CD4-positive, alpha-beta T cell (primary cell): ENCODE data around the gene GLRA3. TPM values are rescaled to one million over a fixed set of nuclear protein-coding genes. Genes with fewer than 3 reads are reported as not detected.

Source experiments
- ATAC-seq: fragments of 200-7000 bp; cut with Tn5 transposase; one replicate; pipeline ENCODE4 v1.10.0; 2022; ENCODE audit warnings: mild to moderate bottlenecking; ENCODE audit not compliant: poor library complexity
- CTCF ChIA-PET: fragments of 350-600 bp; sonication (Branson Sonifier 250); formaldehyde crosslinking; loops from one replicate; lab custom pipeline; 2021; ENCODE audit warnings: antibody characterized with exemption, inconsistent platforms; lab: Charles Lee
- POLR2A ChIA-PET: fragments of 350-600 bp; sonication (Branson Sonifier 250); formaldehyde crosslinking; loops from one replicate; lab custom pipeline; 2021; ENCODE audit warnings: antibody characterized with exemption, inconsistent platforms; lab: Charles Lee
- DNase-seq, 14 experiments: peaks; one replicate each; pipeline ENCODE4 v3.0.0-alpha.2; 2013 to 2020; ENCODE audit warnings: mixed read lengths in 2 of 14
- H3K27ac ChIP-seq, 2 donors: one replicate each; pipeline versions ENCODE4 v1.5.1 to v1.7.0; 2013; ENCODE audit warnings: low read length in 2 of 2, low read depth in 1 of 2, mild to moderate bottlenecking in 1 of 2
- H3K27me3 ChIP-seq, 2 experiments: 1 replicate in 1 of 2; 2 replicates in 1 of 2; pipeline versions ENCODE4 v1.6.1 to v1.7.0; 2013; ENCODE audit warnings: low read length in 2 of 2, control low read depth in 1 of 2, mild to moderate bottlenecking in 1 of 2, moderate library complexity in 1 of 2; ENCODE audit not compliant: insufficient read depth in 2 of 2, control insufficient read depth in 1 of 2
- H3K36me3 ChIP-seq: one replicate; pipeline ENCODE4 v1.6.1; 2013; ENCODE audit warnings: low read length, control low read depth; ENCODE audit not compliant: insufficient read depth
- H3K4me1 ChIP-seq: one replicate; pipeline ENCODE4 v1.6.1; 2013; ENCODE audit warnings: low read length, control low read depth; ENCODE audit not compliant: insufficient read depth
- H3K4me3 ChIP-seq: one replicate; pipeline ENCODE4 v1.5.1; 2013; ENCODE audit warnings: mild to moderate bottlenecking, low read length, moderate library complexity
- H3K9me3 ChIP-seq, 2 experiments: 1 replicate in 1 of 2; 2 replicates in 1 of 2; pipeline versions ENCODE4 v1.6.1 to v1.7.0; 2013; ENCODE audit warnings: low read length in 2 of 2, mild to moderate bottlenecking in 2 of 2, control low read depth in 1 of 2, moderate library complexity in 1 of 2; ENCODE audit not compliant: control insufficient read depth in 1 of 2, insufficient read depth in 1 of 2
- H3K27ac Mint-ChIP-seq: one replicate; pipeline ENCODE4 v1.8.0; 2020; ENCODE audit warnings: mixed read lengths
- H3K27me3 Mint-ChIP-seq: one replicate; pipeline ENCODE4 v1.8.0; 2021; ENCODE audit warnings: mixed read lengths
- H3K36me3 Mint-ChIP-seq: one replicate; pipeline ENCODE4 v1.8.0; 2021; ENCODE audit warnings: low read depth, mixed read lengths
- H3K4me1 Mint-ChIP-seq: one replicate; pipeline ENCODE4 v1.8.0; 2021; ENCODE audit warnings: low read depth, mixed read lengths
- H3K4me3 Mint-ChIP-seq: one replicate; pipeline ENCODE4 v1.8.0; 2020; ENCODE audit warnings: mild to moderate bottlenecking, mixed read lengths
- H3K9me3 Mint-ChIP-seq: one replicate; pipeline ENCODE4 v1.8.0; 2020; ENCODE audit warnings: mixed read lengths
- intact Hi-C, 2 experiments: fragments of 100-400 bp; cut with DNase I in 1 of 2; cut with micrococcal nuclease in 1 of 2; formaldehyde crosslinking; loops; one replicate each; pipeline versions ENCODE4 v1.15.1 to v1.9.0; 2023 to 2025; cut with DNase I, micrococcal nuclease
- total RNA-seq, 174 experiments: library from RNA in 2 of 174; stranded (reverse) in 2 of 174; gene quantifications; one replicate each; pipeline ENCODE4 v1.2.3 and lab custom pipeline; 2021 to 2026
- TF ChIP-seq, protein P1 (sequence below): fragments of 200-600 bp; IDR thresholded peaks from one replicate; pipeline ENCODE4 v1.8.0; 2022; ENCODE audit warnings: antibody characterized with exemption, mild to moderate bottlenecking

Gene GLRA3
- total RNA-seq, 2 experiments from 2014 or later = not detected

DNA sequence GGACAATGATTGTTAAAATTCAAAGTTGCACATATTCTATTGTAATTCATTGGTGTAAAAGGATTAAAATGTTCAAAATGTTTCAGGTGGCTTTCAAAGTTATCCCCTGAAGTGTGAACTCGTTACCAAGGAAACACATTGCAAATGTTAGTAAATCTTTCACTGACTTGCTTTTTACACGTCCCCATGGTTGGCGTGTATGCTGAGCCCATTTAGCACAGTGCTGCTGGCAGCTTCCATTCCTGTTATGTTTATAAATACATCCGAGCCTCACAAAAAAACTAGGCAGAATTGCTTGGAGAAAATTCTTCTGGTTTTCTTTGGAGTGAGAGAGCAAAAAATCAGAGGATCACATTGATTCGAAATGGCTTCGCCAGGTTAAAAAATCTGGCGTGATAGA is 200.9 kb downstream of the GLRA3 start:
- TF ChIP-seq, protein P1, sequence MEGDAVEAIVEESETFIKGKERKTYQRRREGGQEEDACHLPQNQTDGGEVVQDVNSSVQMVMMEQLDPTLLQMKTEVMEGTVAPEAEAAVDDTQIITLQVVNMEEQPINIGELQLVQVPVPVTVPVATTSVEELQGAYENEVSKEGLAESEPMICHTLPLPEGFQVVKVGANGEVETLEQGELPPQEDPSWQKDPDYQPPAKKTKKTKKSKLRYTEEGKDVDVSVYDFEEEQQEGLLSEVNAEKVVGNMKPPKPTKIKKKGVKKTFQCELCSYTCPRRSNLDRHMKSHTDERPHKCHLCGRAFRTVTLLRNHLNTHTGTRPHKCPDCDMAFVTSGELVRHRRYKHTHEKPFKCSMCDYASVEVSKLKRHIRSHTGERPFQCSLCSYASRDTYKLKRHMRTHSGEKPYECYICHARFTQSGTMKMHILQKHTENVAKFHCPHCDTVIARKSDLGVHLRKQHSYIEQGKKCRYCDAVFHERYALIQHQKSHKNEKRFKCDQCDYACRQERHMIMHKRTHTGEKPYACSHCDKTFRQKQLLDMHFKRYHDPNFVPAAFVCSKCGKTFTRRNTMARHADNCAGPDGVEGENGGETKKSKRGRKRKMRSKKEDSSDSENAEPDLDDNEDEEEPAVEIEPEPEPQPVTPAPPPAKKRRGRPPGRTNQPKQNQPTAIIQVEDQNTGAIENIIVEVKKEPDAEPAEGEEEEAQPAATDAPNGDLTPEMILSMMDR = no peak
- peaks cover 4% of the 10 kb centered on the region for H3K9me3 Mint-ChIP-seq
- H3K4me1 ChIP-seq = no peaks in the 10 kb centered on the region
- CTCF ChIA-PET = no interaction called here
- intact Hi-C loops = no loop called here
- no peak overlapping the region for H3K4me3 Mint-ChIP-seq
- POLR2A ChIA-PET = no interaction called here
- no peak overlapping the region for H3K4me3 ChIP-seq
- no peak overlapping the region for H3K27ac ChIP-seq
- no peak for DNase-seq
- no peaks in the 10 kb centered on the region for H3K36me3 ChIP-seq
- H3K27ac Mint-ChIP-seq = no peak overlapping the region
- no peaks in the 10 kb centered on the region for H3K36me3 Mint-ChIP-seq
- no peaks in the 10 kb centered on the region for H3K27me3 ChIP-seq
- H3K4me1 Mint-ChIP-seq = no peaks in the 10 kb centered on the region
- no peaks in the 10 kb centered on the region for H3K9me3 ChIP-seq
- no peak for ATAC-seq
- H3K27me3 Mint-ChIP-seq = no peaks in the 10 kb centered on the region

DNA sequence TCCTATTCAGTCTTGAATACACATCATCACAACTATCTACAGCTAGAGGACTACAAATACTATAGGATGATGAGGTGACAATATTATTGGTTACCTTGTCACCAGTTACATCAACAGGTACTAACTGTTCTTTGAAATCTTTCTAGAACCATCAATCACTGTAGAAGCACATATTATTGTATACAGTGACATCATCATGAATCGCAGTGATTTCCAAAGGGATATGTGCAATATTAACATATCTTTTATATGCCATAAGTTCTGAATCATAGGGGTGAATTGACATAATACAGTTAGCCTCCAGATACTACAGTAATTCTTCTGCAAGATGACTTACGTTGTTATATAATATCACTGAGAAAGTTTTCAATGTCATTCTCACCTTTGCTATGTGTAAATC is 201.6 kb downstream of the GLRA3 start:
- ChIA-PET POLR2A (no interaction called here), CTCF (no interaction called here)
- ATAC-seq = no peak
- H3K27me3 ChIP-seq = no peaks in the 10 kb centered on the region
- Mint-ChIP-seq H3K4me1 (no peaks in the 10 kb centered on the region), H3K36me3 (no peaks in the 10 kb centered on the region), H3K9me3 (peaks cover 4% of the 10 kb centered on the region), H3K27me3 (no peaks in the 10 kb centered on the region), H3K4me3 (no peak overlapping the region), H3K27ac (no peak overlapping the region)
- H3K36me3 ChIP-seq = no peaks in the 10 kb centered on the region
- no peak overlapping the region for H3K27ac ChIP-seq
- DNase-seq = no peak
- no peak overlapping the region for H3K4me3 ChIP-seq
- H3K4me1 ChIP-seq = no peaks in the 10 kb centered on the region
- intact Hi-C loops = no loop called here
- TF ChIP-seq, protein P1 = no peak
- H3K9me3 ChIP-seq = no peaks in the 10 kb centered on the region

DNA sequence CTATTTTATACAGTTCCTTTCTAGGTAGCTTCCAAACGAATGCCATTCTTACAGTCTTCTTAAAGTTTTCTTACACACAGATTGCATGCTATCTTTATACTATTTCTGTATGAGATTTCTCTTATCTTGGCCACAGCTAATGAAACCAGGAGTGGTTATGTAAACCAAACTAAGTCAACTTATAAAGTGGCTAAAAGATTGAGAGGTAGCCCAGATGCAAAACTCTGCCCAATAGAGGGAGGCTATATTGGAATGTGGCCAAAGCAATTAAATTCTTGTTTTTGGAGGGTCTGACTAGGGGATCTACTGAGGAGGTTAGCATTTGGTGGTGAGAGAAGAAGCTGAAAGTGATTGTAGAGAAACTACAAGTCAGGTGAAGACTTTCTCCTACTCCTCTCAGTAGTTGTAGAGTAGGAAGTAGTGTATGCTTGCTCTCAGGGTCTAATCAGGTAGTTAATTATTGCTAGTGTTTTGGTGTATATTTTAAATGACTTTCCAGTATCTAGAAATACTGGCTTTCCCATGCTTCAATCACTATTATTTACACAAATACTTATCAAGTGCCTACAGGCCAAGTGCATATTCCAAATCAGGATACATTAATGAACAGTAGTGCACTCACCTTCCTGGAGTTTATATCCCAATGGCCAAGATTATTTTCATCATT is 202.6 kb downstream of the GLRA3 start:
- H3K27ac ChIP-seq = no peak overlapping the region
- H3K9me3 ChIP-seq = no peaks in the 10 kb centered on the region
- ChIA-PET POLR2A (no interaction called here), CTCF (no interaction called here)
- intact Hi-C loops = no loop called here
- ATAC-seq = no peak
- H3K36me3 Mint-ChIP-seq = no peaks in the 10 kb centered on the region
- no peak overlapping the region for H3K27ac Mint-ChIP-seq
- no peaks in the 10 kb centered on the region for H3K4me1 ChIP-seq
- H3K4me1 Mint-ChIP-seq = no peaks in the 10 kb centered on the region
- DNase-seq = no peak
- no peak overlapping the region for H3K4me3 ChIP-seq
- H3K9me3 Mint-ChIP-seq = peaks cover 4% of the 10 kb centered on the region
- H3K4me3 Mint-ChIP-seq = no peak overlapping the region
- no peaks in the 10 kb centered on the region for H3K27me3 ChIP-seq
- TF ChIP-seq, protein P1 = no peak
- H3K36me3 ChIP-seq = no peaks in the 10 kb centered on the region
- no peaks in the 10 kb centered on the region for H3K27me3 Mint-ChIP-seq
